DND-41 (cell line): Measurements from ENCODE around the gene HSPBP1.

Experiments used
- ATAC-seq: fragments of 200-7000 bp; cut with Tn5 transposase; 3 replicates; pipeline ENCODE4 v1.9.1; 2021; ENCODE audit warnings: low read depth; ENCODE audit not compliant: insufficient read depth
- DNase-seq: peaks from one replicate; pipeline ENCODE4 v3.0.0-alpha.2; 2020
- H2AFZ ChIP-seq: 2 replicates; pipeline ENCODE4 v1.6.0; 2012; ENCODE audit warnings: low read depth, low read length
- H3K27ac ChIP-seq: 2 replicates; pipeline ENCODE4 v1.5.1; 2012; ENCODE audit warnings: low read length, inconsistent platforms
- H3K27me3 ChIP-seq: fragments of 200-600 bp; sonication (generic); 2 replicates; pipeline ENCODE4 v1.6.0; 2012; ENCODE audit warnings: low read length, mild to moderate bottlenecking, inconsistent platforms; ENCODE audit not compliant: insufficient read depth, poor library complexity
- H3K36me3 ChIP-seq: 2 replicates; pipeline ENCODE4 v1.5.1; 2012; ENCODE audit warnings: low read length, inconsistent platforms; ENCODE audit not compliant: insufficient read depth
- H3K4me1 ChIP-seq: 2 replicates; pipeline ENCODE4 v1.5.1; 2012; ENCODE audit warnings: mild to moderate bottlenecking, low read length; ENCODE audit not compliant: insufficient read depth
- H3K4me2 ChIP-seq: 2 replicates; pipeline ENCODE4 v1.6.0; 2012; ENCODE audit warnings: mild to moderate bottlenecking, moderate library complexity, low read length, inconsistent platforms; ENCODE audit not compliant: insufficient read depth
- H3K4me3 ChIP-seq, 2 experiments: fragments of 200-600 bp in 1 of 2; shearing (Covaris generic) in 1 of 2; 2 replicates each; pipeline ENCODE4 v1.5.1; 2012 to 2016; ENCODE audit warnings: inconsistent platforms in 2 of 2, low read length in 2 of 2, mild to moderate bottlenecking in 2 of 2, low read depth in 1 of 2, moderate library complexity in 1 of 2
- H3K79me2 ChIP-seq: 2 replicates; pipeline ENCODE4 v1.6.0; 2012; ENCODE audit warnings: low read length, inconsistent platforms; ENCODE audit not compliant: insufficient read depth
- H3K9ac ChIP-seq: 2 replicates; pipeline ENCODE4 v1.6.0; 2012; ENCODE audit warnings: low read depth, mild to moderate bottlenecking, inconsistent platforms, low read length, moderate library complexity
- H3K9me3 ChIP-seq: 2 replicates; pipeline ENCODE4 v1.5.1; 2012; ENCODE audit warnings: low read length, moderate library complexity, mild to moderate bottlenecking, inconsistent platforms; ENCODE audit not compliant: insufficient read depth, severe bottlenecking
- H4K20me1 ChIP-seq: 2 replicates; pipeline ENCODE4 v1.6.0; 2012; ENCODE audit warnings: low read length; ENCODE audit not compliant: insufficient read depth
- EZH2 ChIP-seq: IDR thresholded peaks from 3 replicates; pipeline ENCODE4 v1.6.1; 2012; ENCODE audit warnings: borderline replicate concordance, low read depth, mild to moderate bottlenecking, moderate library complexity, low read length, inconsistent platforms; ENCODE audit not compliant: severe bottlenecking
- TF ChIP-seq, protein P1 (sequence below): IDR thresholded peaks from 2 replicates; pipeline ENCODE4 v1.5.1; 2012; ENCODE audit warnings: borderline replicate concordance, low read length, moderate library complexity, mild to moderate bottlenecking; ENCODE audit not compliant: poor library complexity, severe bottlenecking; ENCODE audit errors: extremely low read depth

Gene HSPBP1

DNA sequence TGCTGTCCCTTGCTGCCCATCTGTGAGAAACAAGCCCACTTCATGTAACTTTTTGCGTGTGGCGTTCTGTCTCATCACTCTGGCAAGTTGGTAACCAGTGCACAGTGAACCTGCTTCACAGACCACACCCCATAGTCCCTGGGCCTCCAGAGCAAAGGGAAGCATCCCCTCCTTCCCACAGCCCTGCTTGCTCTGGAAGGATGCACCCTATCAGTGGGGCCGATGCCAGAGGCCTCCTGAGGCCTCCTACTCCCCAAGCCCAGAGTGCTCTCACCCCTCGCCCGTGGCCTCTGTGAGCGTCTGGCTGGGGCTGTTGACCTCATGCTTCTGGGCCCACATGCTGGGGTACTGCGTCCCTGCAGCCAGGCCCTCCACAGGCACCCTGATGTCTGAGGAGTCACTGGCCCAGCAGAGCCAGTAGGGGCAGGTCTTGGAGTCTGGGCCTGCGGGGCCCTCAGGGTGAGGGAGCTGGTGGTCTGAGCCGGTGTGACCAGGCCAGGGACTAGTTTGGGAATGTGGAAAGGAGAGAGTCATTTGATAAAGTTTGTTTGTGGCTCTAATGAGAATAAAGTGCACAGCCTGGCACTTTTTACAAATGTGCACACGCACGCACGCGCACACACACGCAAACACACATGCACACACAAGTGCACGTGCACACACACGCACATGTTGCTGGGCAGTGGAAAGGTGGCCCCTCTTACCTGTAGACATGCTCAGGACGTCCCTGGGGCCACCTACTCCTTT, 56.4 kb downstream of the HSPBP1 start:
- H3K9ac ChIP-seq: no peak overlapping the region
- peaks cover 55% of the 10 kb centered on the region for H4K20me1 ChIP-seq
- H3K36me3 ChIP-seq: peaks cover 31% of the 10 kb centered on the region
- no peaks in the 10 kb centered on the region for H3K4me1 ChIP-seq
- no peaks in the 10 kb centered on the region for H3K79me2 ChIP-seq
- H2AFZ ChIP-seq: no peak overlapping the region
- H3K4me2 ChIP-seq: no peak overlapping the region
- TF ChIP-seq, protein P1, sequence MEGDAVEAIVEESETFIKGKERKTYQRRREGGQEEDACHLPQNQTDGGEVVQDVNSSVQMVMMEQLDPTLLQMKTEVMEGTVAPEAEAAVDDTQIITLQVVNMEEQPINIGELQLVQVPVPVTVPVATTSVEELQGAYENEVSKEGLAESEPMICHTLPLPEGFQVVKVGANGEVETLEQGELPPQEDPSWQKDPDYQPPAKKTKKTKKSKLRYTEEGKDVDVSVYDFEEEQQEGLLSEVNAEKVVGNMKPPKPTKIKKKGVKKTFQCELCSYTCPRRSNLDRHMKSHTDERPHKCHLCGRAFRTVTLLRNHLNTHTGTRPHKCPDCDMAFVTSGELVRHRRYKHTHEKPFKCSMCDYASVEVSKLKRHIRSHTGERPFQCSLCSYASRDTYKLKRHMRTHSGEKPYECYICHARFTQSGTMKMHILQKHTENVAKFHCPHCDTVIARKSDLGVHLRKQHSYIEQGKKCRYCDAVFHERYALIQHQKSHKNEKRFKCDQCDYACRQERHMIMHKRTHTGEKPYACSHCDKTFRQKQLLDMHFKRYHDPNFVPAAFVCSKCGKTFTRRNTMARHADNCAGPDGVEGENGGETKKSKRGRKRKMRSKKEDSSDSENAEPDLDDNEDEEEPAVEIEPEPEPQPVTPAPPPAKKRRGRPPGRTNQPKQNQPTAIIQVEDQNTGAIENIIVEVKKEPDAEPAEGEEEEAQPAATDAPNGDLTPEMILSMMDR: no peak
- H3K27ac ChIP-seq: no peak overlapping the region
- no peak overlapping the region for H3K4me3 ChIP-seq
- 0 out of 3 replicates have a peak, but pooled peaks have one; percentile 7 for ATAC-seq
- no peaks in the 10 kb centered on the region for H3K9me3 ChIP-seq
- H3K27me3 ChIP-seq: no peaks in the 10 kb centered on the region
- no peak for DNase-seq

- Histone ChIP-seq H3K4me3 (no peak overlapping the region), H3K4me2 (no peak overlapping the region), H3K27ac (no peak overlapping the region), H3K36me3 (peaks cover 4% of the 10 kb centered on the region), H3K4me1 (no peaks in the 10 kb centered on the region), H4K20me1 (peaks cover 30% of the 10 kb centered on the region), H3K27me3 (no peaks in the 10 kb centered on the region), H3K9me3 (no peaks in the 10 kb centered on the region), H3K9ac (no peak overlapping the region), H2AFZ (no peak overlapping the region), H3K79me2 (no peaks in the 10 kb centered on the region)
- DNase-seq (peak; percentile 42), ATAC-seq (no peak; the same call in 2 of the 3 replicates)
- no peak for TF ChIP-seq EZH2
- TF ChIP-seq, protein P1: no peak
Observed at GRCh38 chr19:55220525-55220924, 59.4 kb downstream of the HSPBP1 start.

DNA sequence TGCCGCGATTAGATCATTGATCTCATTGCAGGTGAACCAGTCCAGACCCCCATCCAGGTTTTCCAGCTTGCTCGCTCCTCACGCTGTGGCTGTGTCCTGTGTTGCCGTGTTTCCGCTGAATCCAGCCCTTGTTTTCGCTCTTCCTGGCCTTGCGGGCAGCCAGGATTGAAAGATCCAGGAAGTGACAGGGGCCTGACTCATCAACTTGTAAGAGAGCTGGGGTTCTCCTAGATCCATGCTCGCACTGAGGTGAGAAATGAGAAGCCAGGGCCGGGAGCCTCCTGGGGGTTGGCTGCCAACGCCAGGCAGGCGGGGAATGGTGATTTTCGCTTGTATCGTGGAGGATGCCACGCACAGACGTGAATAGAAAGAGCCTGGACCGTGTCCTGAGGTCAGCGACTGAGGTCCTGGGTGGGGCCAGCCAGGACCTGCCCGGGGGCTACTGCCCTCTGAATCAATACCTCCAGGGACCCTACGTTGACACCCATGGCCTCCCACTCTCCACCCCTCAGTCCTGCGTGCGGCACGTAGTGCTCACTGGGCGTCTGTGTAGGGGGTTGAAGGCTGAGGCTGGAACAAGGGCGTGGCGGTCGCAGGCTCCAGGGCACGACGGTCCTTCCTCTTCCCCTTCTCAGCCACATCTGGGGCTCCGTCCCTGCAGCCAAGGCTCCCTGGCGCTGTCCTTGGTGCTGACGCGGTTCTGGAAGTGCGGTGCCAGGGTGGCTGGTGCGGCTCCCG, 63.3 kb downstream of the HSPBP1 start:
- Histone ChIP-seq H3K4me3 (no peak overlapping the region), H3K4me1 (no peaks in the 10 kb centered on the region), H4K20me1 (0 out of 2 replicates have a peak, but pooled peaks cover 8% of the 10 kb centered on the region), H3K36me3 (no peaks in the 10 kb centered on the region), H3K79me2 (no peaks in the 10 kb centered on the region), H3K9me3 (peaks cover 5% of the 10 kb centered on the region), H2AFZ (no peak overlapping the region), H3K27me3 (no peaks in the 10 kb centered on the region), H3K4me2 (peak overlapping the region; percentile 16; the same call in 1 of the 2 replicates), H3K27ac (no peak overlapping the region), H3K9ac (no peak overlapping the region)
- TF ChIP-seq, protein P1: no peak
- no peak for TF ChIP-seq EZH2
- peak; percentile 85 for ATAC-seq
- DNase-seq: peak; percentile 73
